ENCODE measurements around the gene LGALS7B. TPM values are rescaled to one million over a fixed set of nuclear protein-coding genes. Genes with fewer than 3 reads are reported as not detected.
"Not testable (repeated sequence)": the region's sequence is repeated elsewhere in the genome, so short reads cannot be mapped to it uniquely, and the experiment has no call there.

The LGALS7B gene
- total RNA-seq, 1 experiment from 2014 or later = not detected

DNA sequence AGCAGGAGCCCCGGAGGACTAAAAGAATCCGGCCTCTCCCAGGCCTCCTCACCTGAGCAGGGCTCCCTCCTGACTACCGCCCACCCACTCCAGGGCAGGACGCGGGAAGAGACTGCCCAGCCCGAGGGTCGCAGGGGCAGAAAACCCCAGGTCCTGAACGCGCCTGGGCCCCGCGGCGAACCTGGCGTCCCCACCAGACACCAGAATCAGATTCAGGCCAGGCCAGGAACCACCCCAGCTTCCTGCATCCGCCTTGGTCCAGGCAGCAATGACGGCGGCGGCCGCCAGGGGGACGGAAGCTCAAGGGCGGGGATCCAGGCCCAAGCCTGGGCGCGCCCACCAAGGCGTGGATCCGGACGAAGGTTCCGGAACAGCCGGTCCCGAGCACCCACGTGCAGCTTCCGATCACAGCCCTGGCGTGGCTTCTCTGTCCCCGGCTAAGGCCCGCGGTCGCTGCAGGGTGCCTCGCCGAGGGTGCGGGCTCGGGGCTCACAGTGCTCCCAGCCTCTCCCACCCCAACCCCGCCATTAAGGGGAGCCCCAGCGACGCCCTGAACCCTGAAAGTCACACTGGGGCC is 19.3 kb upstream of the LGALS7B start:
- DNase-seq (ENCODE audit: extremely low read depth, low read depth) = no peak

DNA sequence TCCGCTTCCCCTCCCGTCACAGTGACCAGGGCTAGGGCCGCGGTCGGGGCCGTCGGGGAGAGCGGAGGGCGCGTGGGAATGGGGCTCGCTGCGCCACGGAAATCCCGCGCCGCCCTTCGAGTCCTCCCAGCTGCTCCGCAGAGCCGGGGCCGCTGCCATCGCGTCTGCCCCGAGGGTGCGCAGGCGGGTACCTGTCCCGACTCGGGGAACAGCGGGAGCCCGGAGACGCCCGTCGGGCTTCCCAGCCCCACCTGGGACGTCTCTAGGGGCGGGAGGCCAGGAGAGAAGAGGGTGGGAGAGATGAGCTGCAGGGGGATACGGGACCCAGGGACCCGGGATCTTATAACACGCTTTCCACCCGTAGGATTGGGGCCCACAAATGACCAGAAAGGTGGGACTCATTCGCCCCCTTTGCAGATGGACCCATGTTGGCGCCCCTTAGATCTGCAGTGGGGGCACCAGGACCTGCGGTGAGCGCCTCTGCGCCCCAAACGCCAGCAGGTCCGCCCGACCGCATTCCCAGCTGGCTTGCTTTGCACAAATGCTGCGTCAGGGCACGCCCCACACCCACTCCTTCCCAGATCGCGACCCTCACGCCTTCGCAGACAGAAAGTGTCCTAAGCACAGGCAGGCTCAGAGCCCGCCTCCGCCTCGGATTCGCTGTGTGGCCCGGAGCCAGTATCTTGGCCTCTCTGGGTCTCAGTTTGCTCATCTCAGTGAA is 18.6 kb upstream of the LGALS7B start:
- DNase-seq (ENCODE audit: extremely low read depth, low read depth) = not testable (repeated sequence)

DNA sequence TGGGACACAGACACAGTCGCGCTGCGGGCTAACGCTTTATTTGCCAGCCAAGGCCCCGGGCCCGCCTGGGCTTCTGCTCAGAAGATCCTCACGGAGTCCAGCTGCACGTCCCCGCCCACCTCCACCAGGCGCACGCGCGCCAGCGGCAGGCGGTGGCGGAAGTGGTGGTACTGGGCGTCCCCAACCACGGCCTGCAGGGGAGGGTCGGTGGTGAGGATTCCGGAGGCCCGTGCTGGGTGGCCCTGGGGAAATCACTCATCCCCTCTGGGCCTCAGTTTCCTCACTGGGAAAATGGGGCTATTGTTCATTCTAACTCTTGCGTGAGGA is 18.1 kb upstream of the LGALS7B start:
- DNase-seq (ENCODE audit: extremely low read depth, low read depth) = not testable (repeated sequence)

DNA sequence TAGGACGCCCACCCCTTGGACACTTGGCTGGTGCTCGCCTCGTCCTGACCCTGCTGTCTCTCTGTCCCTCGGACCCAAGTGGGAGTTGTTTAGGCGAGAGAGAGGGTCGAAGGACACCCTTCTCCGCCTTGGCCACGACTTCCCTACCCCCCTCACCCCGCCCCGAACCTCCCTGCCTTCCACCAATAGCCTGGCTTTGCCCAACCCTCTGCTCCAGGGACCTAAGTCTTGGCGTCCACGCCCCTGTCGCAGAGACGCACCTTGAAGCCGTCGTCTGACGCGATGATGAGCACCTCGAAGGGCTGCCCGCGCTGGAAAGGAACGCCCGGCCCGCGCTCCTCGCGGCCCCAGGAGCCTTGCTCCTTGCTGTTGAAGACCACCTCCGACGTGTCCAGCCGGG is 17.4 kb upstream of the LGALS7B start:
- not testable (repeated sequence) for DNase-seq (ENCODE audit: extremely low read depth, low read depth)

DNA sequence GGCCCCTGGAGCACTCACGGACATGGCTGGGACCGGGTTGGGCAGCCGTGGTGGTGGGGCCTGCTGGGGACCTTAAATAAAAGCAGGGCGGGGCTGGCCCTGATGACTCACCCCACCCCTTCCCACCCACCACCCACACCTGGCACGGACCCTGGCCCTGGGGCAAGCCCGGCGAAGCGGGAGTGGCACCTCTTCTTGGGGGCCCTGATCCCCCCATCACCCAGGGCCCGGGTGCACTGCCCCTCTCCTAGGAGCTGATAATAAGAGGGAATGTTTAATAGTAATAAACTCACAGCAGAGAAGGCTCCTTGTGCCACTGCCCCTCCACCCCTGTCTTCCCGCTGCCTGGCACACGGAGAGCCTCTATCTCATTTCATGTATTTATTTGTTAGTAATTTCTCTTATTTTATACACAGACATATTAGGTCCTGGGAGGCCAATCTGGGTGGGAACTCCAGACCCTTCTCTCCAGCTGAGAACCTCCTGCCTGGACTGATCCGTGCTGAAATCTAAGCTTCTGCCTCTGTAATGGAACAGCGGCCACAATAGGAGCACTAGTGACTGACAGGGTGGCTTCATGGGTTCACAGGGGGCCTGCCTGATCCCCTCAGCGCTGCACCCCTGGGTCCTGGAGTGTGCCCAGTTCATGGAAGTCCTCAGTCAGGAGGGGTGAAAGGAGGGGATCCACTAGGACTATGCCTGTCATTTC is 15.4 kb upstream of the LGALS7B start, which contains the start of gene LGALS7:
TSS of gene LGALS7 (minus strand) at position 49 of the 709 bp plus-strand sequence. CDS start at position 24, 25 bp downstream.
- no peak for DNase-seq (ENCODE audit: extremely low read depth, low read depth)

GRCh38 chr19:38774181-38774950 is 14.6 kb upstream of the LGALS7B start:
- no peak for DNase-seq (ENCODE audit: extremely low read depth, low read depth)

DNA sequence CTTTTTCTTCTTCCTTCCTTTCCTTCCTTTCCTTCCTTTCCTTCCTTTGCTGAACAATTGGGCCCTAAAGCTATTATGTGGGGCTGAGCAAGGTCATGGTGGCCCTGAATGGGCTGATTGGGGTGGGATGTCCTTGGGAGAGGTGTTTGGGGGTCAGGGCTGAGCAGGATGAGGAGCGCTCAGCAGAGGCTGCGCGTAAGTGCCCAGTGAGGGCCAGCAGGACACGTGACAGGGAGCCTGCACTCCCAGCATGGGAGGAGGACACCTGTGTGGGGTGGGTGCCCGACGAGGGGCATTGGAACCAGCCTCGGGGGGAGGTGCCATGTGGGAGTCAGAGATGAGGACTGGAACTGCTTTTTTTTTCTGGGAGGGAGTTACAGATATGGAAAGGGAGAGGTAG is 10.3 kb upstream of the LGALS7B start:
- DNase-seq (ENCODE audit: extremely low read depth, low read depth) = no peak

GRCh38 chr19:38780443-38780842 is 8.6 kb upstream of the LGALS7B start:
- no peak for DNase-seq (ENCODE audit: extremely low read depth, low read depth)

DNA sequence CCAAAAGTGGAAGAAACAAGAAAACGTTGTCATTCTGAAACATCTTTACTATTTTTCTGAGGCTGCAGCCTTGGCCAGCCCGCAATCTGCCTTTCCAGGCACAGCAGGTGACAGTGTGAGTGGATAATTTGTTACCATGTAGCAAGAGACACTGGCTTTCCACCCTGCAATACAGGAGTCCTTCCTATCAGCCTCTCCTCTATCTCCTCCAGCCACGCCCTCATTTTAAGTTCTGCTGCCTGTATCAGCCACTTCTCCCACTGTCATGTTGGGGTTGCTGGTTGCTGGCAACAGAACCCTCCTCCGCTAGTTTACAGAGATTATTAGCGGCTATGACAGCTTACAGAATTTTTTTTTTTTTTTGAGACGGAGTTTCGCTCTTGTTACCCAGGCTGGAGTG is 7.9 kb upstream of the LGALS7B start:
- DNase-seq (ENCODE audit: extremely low read depth, low read depth) = no peak

GRCh38 chr19:38782212-38782611 is 6.8 kb upstream of the LGALS7B start:
- DNase-seq (ENCODE audit: extremely low read depth, low read depth) = not testable (repeated sequence)

DNA sequence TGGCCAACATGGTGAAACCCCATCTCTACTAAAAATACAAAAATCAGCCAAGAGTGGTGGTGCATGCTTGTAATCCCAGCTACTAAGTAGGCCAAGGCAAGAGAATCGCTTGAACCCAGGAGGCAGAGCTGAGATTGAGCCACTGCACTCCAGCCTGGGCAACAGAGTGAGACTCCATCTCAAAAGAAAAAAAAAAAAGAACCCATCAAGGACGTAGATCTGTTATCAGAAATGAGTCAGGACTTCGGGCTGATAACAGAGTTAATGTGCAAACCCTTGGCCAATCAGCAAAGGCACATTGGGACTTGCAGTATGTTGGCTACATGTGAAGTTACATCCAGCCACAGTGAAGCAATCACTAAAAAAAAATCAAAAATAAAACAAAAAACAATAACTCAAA is 4.8 kb upstream of the LGALS7B start:
- DNase-seq (ENCODE audit: extremely low read depth, low read depth) = no peak

DNA sequence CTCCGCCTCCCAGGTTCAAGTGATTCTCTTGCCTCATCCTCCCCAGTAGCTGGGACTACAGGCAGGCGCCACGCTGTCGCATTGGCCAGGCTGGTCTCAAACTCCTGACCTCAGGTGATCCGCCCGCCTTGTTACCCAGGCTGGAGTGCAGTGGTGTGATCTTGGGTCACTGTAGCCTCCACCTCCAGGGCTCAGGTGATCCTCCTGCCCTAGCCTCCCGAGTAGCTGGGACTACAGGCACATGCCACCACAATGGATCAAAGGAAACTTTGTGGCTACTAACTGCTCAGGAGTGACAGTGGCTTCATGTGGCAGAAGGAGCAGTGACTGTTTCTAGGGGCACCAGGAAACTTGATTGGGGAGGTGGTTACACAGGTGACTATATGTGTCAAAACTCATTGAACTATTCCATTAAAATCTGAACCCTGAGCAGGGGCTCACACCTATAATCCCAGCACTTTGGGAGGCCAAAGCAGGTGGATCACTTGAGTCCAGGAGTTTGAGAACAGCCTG is 3.8 kb upstream of the LGALS7B start:
- no peak for DNase-seq (ENCODE audit: extremely low read depth, low read depth)

DNA sequence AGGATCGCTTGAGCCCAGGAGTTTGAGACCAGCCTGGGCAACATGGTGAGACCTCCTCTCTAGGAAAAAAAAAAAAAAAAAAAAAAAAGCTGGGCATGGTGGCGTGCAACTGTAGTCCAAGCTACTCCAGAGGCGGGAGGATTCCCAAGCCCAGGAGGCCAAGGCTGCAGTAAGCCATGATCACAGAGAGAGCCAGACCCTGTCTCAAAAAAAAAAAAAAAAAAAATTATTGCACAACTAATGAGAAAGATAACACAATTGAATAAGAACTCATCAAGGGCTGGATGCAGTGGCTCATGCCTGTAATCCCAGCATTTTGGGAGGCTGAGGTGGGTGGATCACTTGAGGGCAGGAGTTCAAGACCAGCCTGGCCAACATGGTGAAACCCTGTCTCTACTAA is 2.9 kb upstream of the LGALS7B start:
- not testable (repeated sequence) for DNase-seq (ENCODE audit: extremely low read depth, low read depth)

- no peak for DNase-seq (ENCODE audit: extremely low read depth, low read depth)
Measured at GRCh38 chr19:38786572-38787265, 2.3 kb upstream of the LGALS7B start.

DNA sequence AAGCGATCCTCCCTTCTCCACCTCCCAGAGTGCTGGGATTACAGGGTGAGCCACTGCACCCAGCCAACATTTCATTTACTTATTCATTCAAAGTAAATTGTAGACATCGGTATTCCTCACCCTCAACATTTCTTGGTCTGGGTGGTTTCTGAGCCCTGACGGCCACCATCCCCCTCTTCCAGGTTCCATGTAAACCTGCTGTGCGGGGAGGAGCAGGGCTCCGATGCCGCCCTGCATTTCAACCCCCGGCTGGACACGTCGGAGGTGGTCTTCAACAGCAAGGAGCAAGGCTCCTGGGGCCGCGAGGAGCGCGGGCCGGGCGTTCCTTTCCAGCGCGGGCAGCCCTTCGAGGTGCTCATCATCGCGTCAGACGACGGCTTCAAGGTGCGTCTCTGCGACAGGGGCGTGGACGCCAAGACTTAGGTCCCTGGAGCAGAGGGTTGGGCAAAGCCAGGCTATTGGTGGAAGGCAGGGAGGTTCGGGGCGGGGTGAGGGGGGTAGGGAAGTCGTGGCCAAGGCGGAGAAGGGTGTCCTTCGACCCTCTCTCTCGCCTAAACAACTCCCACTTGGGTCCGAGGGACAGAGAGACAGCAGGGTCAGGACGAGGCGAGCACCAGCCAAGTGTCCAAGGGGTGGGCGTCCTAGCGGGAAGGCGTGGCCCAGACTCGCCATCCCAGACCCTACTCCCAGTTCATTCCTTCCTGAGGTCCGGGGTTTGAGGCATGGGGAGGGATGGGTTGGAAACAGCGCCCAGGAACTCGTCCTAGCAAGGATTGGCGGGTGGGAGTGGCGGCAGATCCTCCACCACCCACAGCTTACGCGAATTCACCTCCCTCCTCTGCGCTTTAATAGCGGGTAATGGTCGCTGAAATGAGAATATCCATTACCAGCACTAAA is 1.8 kb downstream of the LGALS7B start:
- DNase-seq (ENCODE audit: extremely low read depth, low read depth) = not testable (repeated sequence)

DNA sequence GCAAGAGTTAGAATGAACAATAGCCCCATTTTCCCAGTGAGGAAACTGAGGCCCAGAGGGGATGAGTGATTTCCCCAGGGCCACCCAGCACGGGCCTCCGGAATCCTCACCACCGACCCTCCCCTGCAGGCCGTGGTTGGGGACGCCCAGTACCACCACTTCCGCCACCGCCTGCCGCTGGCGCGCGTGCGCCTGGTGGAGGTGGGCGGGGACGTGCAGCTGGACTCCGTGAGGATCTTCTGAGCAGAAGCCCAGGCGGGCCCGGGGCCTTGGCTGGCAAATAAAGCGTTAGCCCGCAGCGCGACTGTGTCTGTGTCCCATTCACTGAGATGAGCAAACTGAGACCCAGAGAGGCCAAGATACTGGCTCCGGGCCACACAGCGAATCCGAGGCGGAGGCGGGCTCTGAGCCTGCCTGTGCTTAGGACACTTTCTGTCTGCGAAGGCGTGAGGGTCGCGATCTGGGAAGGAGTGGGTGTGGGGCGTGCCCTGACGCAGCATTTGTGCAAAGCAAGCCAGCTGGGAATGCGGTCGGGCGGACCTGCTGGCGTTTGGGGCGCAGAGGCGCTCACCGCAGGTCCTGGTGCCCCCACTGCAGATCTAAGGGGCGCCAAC is 2.6 kb downstream of the LGALS7B start:
- not testable (repeated sequence) for DNase-seq (ENCODE audit: extremely low read depth, low read depth)

GRCh38 chr19:38792250-38793111 is 3.5 kb downstream of the LGALS7B start:
- no peak for DNase-seq (ENCODE audit: extremely low read depth, low read depth)

DNA sequence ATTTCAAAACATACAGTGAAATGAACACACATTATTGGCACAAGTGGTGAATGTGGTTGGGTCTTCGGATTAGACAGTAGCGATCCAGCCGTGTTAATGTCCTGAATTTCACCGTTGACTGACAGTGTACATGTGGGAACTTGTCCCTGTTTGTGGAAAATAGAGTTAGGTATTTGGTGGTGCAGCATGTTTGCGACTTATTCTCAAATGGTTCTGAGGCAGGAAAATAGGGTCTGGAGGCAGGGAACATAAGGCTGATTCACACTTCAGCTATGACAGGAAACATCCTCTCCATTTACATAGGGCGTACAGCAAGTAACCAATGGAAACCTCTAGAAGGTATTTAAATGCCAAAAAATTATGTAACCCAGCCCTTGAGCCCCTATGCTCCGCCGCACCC is 4.2 kb downstream of the LGALS7B start:
- no peak for DNase-seq (ENCODE audit: extremely low read depth, low read depth)

Measured in NCI-H460 (cell line).